SK-N-MC (cell line): Measurements from ENCODE around the gene SYT8.

ENCODE experiments used
- EZH2 ChIP-seq: fragments of 200-600 bp; sonication (generic); IDR thresholded peaks from one replicate; pipeline ENCODE4 v1.6.1; 2017; ENCODE audit warnings: antibody characterized with exemption
- POLR2AphosphoS5 ChIP-seq: IDR thresholded peaks from 2 replicates; pipeline ENCODE4 v1.6.1; 2012; ENCODE audit warnings: mild to moderate bottlenecking, low read depth, low read length, borderline replicate concordance

DNA sequence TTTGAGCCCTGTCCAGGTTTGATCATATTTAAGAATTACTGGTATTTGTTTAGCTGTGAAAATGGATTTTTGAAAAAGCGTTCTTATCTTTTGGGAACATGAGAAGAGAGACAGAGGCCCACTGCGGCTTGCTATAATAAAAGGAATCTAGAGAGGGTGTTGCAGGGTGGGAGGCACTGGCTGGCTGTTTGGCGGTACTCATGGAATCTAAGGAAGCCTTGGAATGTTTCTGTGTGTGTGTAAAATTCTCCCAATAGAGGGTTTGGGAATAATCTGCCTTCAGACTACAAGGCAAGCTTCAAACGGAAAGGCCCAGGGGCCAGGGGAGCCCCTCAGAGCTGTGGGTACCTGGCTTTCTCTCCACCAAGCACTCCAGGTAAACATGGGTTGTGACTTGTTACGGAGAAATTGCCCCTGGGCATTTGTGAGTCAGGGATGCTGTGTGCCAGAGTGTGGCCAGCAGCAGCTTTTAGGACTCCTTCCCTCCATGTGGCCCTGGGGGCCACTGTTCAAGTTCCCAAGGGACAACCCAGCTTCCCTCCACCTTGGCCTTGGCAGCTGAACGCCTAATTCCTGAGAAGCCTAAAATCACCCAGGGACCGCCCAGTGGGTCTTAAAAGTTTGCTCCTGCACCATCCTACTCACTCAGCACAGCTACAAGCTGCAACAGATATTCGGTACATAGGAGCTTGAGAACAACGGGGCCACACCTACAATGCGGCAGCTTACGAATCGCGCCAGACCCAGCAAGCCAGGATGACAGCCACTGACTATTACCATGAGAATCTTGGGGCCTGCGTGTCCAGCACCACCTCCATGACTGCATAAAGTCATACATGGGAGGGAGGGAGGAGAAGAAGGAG, 14.1 kb upstream of the SYT8 start:
- TF ChIP-seq POLR2AphosphoS5 (no peak), EZH2 (no peak)
